Gastrocnemius medialis (tissue), 4 donors: ENCODE data around the gene GRXCR2.

ENCODE experiments used
- CTCF ChIP-seq, 5 experiments: fragments of 450-650 bp in 3 of 5; fragments of 200-600 bp in 2 of 5; sonication (generic) in 2 of 5; IDR thresholded peaks in 4 of 5; conservative IDR thresholded peaks in 1 of 5; 1 replicate in 4 of 5; 2 replicates in 1 of 5; pipeline ENCODE4 v1.5.1; 2016 to 2019; ENCODE audit warnings: antibody characterized with exemption in 5 of 5, mild to moderate bottlenecking in 3 of 5, moderate library complexity in 3 of 5
- POLR2A ChIP-seq, 2 donors: fragments of 450-650 bp; IDR thresholded peaks; one replicate each; pipeline ENCODE4 v1.6.1; 2017; ENCODE audit warnings: antibody characterized with exemption in 2 of 2, mild to moderate bottlenecking in 2 of 2, moderate library complexity in 2 of 2

- TF ChIP-seq CTCF (IDR thresholded peaks at IDR 0.05 in 4 of 5, conservative IDR thresholded peaks at IDR 0.05 in 1 of 5) = no peak
- no peak for TF ChIP-seq POLR2A (IDR thresholded peaks at IDR 0.05)
Measured at GRCh38 chr5:145921211-145921610, 48.4 kb upstream of the GRXCR2 start.
